ENCODE data around the gene OR3A3.
"Not testable (repeated sequence)": the region's sequence is repeated elsewhere in the genome, so short reads cannot be mapped to it uniquely, and the experiment has no call there.

The OR3A3 gene

GRCh38 chr17:3403856-3404255 is 7.3 kb upstream of the OR3A3 start (continued):
- 0 out of 2 replicates have a peak, but pooled peaks have one; percentile 28 for TF ChIP-seq ZNF560 (tag by site-specific recombination; IDR thresholded peaks at IDR 0.05; ENCODE audit: borderline replicate concordance)
- peak; percentile 59 for TF ChIP-seq REST (tag by site-specific recombination; IDR thresholded peaks at IDR 0.05)
- 0 out of 2 replicates have a peak, but pooled peaks have one; percentile 34 for TF ChIP-seq ZNF266 (tag by site-specific recombination; IDR thresholded peaks at IDR 0.05; ENCODE audit: low read depth)
- peak; percentile 54 for TF ChIP-seq ZNF555 (tag by site-specific recombination; conservative IDR thresholded peaks at IDR 0.05)
- TF ChIP-seq ZBTB8A (tag by site-specific recombination; IDR thresholded peaks at IDR 0.05) = peak; percentile 36; the same call in 1 of the 2 replicates

- H3K4me1 ChIP-seq (ENCODE audit: control insufficient read depth, insufficient read depth, low read length); POLR2A ChIA-PET; CTCF ChIA-PET; H3K27ac ChIP-seq (ENCODE audit: extremely low read depth, low read depth, low read length); H3K4me3 ChIP-seq (ENCODE audit: low read depth, low read length); H3K36me3 ChIP-seq (ENCODE audit: control insufficient read depth in 2 of 2, insufficient read depth in 1 of 2, low read length in 2 of 2); H3K9me3 ChIP-seq (ENCODE audit: control insufficient read depth, insufficient read depth, low read depth, low read length): not testable (repeated sequence)
Measured at GRCh38 chr17:3412216-3412615, 1.0 kb downstream of the OR3A3 start.

- Histone ChIP-seq H3K9me3 (ENCODE audit: control insufficient read depth, insufficient read depth, low read depth, low read length) (no peaks in the 10 kb centered on the region), H3K27ac (ENCODE audit: extremely low read depth, low read depth, low read length) (no peak overlapping the region), H3K4me1 (ENCODE audit: control insufficient read depth, insufficient read depth, low read length) (no peaks in the 10 kb centered on the region), H3K36me3 (ENCODE audit: control insufficient read depth in 2 of 2, insufficient read depth in 1 of 2, low read length in 2 of 2) (no peaks in the 10 kb centered on the region), H3K4me3 (ENCODE audit: low read depth, low read length) (no peak overlapping the region)
- CTCF ChIA-PET = interaction anchor here (0.7 kb wide), 1 partner anchor 28 kb away, joined by 3 read pairs; no protein-coding TSS in a partner anchor
- POLR2A ChIA-PET = no interaction called here
- no peak for TF ChIP-seq ZIC2 (tag by site-specific recombination; IDR thresholded peaks at IDR 0.05)
- no peak for TF ChIP-seq ZNF10 (tag by site-specific recombination; IDR thresholded peaks at IDR 0.05)
- TF ChIP-seq ZNF354C (tag by site-specific recombination; IDR thresholded peaks at IDR 0.05; ENCODE audit: borderline replicate concordance, low read depth) = no peak
- no peak for TF ChIP-seq ZNF610 (tag by site-specific recombination; IDR thresholded peaks at IDR 0.05; ENCODE audit: borderline replicate concordance)
- TF ChIP-seq ZNF114 (tag by site-specific recombination; IDR thresholded peaks at IDR 0.05) = no peak
- no peak for TF ChIP-seq ZNF626 (tag by site-specific recombination; IDR thresholded peaks at IDR 0.05)
- TF ChIP-seq ZNF544 (tag by site-specific recombination; IDR thresholded peaks at IDR 0.05) = no peak
- TF ChIP-seq ZNF488 (tag by site-specific recombination; IDR thresholded peaks at IDR 0.05) = no peak
- TF ChIP-seq SP3 (tag by site-specific recombination; IDR thresholded peaks at IDR 0.05) = no peak
- TF ChIP-seq ZSCAN4 (tag by site-specific recombination; IDR thresholded peaks at IDR 0.05) = no peak
- no peak for TF ChIP-seq HIC1 (tag by site-specific recombination; IDR thresholded peaks at IDR 0.05)
- no peak for TF ChIP-seq ZNF529 (tag by site-specific recombination; IDR thresholded peaks at IDR 0.05; ENCODE audit: insufficient replicate concordance)
- TF ChIP-seq ZSCAN18 (tag by site-specific recombination; IDR thresholded peaks at IDR 0.05) = no peak
- no peak for TF ChIP-seq ZNF335 (tag by site-specific recombination; conservative IDR thresholded peaks at IDR 0.05)
- no peak for TF ChIP-seq ZXDB (tag by site-specific recombination; IDR thresholded peaks at IDR 0.05)
Measured at GRCh38 chr17:3415610-3416009, 4.4 kb downstream of the OR3A3 start.

Measured in HEK293 (cell line).